ENCODE results near the gene ARID5B. TPM values are rescaled to one million over a fixed set of nuclear protein-coding genes. Genes with fewer than 3 reads are reported as not detected.

Gene ARID5B
- total RNA-seq, 1 experiment from 2014 or later, result 2.3 TPM

DNA sequence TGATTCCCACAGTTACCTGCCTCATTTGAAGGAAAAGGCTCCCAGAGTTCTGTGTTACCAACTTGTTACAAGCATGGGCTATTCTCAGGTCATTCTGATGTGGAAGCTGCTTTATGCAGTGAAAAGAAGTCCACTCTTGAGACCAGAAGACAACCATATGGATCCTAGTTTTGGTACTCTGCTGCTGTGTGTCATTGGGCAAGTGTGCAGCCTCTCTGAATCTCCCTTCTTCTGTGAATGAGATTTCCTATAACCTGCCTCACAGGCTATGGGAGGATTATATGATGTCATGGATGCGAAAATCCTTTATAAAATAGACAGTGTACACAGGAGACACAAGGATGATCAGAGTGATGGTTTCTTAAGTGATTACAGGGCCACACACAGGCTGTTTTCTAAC lies 166.1 kb downstream of the ARID5B start (continued):
- TF ChIP-seq, protein P1, sequence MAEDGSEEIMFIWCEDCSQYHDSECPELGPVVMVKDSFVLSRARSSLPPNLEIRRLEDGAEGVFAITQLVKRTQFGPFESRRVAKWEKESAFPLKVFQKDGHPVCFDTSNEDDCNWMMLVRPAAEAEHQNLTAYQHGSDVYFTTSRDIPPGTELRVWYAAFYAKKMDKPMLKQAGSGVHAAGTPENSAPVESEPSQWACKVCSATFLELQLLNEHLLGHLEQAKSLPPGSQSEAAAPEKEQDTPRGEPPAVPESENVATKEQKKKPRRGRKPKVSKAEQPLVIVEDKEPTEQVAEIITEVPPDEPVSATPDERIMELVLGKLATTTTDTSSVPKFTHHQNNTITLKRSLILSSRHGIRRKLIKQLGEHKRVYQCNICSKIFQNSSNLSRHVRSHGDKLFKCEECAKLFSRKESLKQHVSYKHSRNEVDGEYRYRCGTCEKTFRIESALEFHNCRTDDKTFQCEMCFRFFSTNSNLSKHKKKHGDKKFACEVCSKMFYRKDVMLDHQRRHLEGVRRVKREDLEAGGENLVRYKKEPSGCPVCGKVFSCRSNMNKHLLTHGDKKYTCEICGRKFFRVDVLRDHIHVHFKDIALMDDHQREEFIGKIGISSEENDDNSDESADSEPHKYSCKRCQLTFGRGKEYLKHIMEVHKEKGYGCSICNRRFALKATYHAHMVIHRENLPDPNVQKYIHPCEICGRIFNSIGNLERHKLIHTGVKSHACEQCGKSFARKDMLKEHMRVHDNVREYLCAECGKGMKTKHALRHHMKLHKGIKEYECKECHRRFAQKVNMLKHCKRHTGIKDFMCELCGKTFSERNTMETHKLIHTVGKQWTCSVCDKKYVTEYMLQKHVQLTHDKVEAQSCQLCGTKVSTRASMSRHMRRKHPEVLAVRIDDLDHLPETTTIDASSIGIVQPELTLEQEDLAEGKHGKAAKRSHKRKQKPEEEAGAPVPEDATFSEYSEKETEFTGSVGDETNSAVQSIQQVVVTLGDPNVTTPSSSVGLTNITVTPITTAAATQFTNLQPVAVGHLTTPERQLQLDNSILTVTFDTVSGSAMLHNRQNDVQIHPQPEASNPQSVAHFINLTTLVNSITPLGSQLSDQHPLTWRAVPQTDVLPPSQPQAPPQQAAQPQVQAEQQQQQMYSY (CRISPR knock-in tag; IDR thresholded peaks at IDR 0.05), result no peak
- TF ChIP-seq ETV6 (CRISPR knock-in tag; IDR thresholded peaks at IDR 0.05), result no peak

DNA sequence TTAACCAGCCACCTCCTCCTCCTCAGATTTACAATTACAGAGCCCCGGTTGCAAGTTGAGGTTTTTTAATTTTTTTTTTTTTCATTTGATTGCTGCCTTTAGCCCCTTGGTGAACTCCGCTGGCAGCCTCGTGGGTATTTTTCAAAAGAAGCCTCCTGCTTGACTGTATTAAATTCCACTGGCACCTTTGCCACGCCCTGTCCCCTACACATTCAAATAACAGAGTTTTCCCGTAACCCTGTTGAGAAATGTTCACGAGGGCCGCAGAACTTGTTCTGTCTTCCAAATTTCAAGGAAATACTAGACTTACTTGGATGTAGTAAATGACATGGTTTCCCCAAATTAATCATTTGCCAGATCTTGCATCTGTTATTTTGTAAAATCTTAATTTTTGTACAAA lies 167.0 kb downstream of the ARID5B start:
- H3K27ac Mint-ChIP-seq, result no peak overlapping the region
- CTCF ChIA-PET, result no interaction called here
- no peaks in the 10 kb centered on the region for H3K27me3 Mint-ChIP-seq (ENCODE audit: low read depth)

More for the DNA sequence above, 167.0 kb downstream of the ARID5B start:
- Mint-ChIP-seq H3K9me3 (no peaks in the 10 kb centered on the region), H3K36me3 (no peaks in the 10 kb centered on the region), H3K4me1 (peaks cover 22% of the 10 kb centered on the region), H3K4me3 (no peak overlapping the region)
- POLR2A ChIA-PET, result no interaction called here
- ATAC-seq, result no peak
- DNase-seq (ENCODE audit: low spot score), result no peak
- no peak for TF ChIP-seq MYBL2 (CRISPR knock-in tag; IDR thresholded peaks at IDR 0.05)
- TF ChIP-seq, protein P1 (CRISPR knock-in tag; IDR thresholded peaks at IDR 0.05), result no peak
- TF ChIP-seq, protein P2, sequence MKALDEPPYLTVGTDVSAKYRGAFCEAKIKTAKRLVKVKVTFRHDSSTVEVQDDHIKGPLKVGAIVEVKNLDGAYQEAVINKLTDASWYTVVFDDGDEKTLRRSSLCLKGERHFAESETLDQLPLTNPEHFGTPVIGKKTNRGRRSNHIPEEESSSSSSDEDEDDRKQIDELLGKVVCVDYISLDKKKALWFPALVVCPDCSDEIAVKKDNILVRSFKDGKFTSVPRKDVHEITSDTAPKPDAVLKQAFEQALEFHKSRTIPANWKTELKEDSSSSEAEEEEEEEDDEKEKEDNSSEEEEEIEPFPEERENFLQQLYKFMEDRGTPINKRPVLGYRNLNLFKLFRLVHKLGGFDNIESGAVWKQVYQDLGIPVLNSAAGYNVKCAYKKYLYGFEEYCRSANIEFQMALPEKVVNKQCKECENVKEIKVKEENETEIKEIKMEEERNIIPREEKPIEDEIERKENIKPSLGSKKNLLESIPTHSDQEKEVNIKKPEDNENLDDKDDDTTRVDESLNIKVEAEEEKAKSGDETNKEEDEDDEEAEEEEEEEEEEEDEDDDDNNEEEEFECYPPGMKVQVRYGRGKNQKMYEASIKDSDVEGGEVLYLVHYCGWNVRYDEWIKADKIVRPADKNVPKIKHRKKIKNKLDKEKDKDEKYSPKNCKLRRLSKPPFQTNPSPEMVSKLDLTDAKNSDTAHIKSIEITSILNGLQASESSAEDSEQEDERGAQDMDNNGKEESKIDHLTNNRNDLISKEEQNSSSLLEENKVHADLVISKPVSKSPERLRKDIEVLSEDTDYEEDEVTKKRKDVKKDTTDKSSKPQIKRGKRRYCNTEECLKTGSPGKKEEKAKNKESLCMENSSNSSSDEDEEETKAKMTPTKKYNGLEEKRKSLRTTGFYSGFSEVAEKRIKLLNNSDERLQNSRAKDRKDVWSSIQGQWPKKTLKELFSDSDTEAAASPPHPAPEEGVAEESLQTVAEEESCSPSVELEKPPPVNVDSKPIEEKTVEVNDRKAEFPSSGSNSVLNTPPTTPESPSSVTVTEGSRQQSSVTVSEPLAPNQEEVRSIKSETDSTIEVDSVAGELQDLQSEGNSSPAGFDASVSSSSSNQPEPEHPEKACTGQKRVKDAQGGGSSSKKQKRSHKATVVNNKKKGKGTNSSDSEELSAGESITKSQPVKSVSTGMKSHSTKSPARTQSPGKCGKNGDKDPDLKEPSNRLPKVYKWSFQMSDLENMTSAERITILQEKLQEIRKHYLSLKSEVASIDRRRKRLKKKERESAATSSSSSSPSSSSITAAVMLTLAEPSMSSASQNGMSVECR (CRISPR knock-in tag; IDR thresholded peaks at IDR 0.05; ENCODE audit: borderline replicate concordance), result no peak
- no peak for TF ChIP-seq ZNF121 (CRISPR knock-in tag; IDR thresholded peaks at IDR 0.05)
- TF ChIP-seq, protein P3, sequence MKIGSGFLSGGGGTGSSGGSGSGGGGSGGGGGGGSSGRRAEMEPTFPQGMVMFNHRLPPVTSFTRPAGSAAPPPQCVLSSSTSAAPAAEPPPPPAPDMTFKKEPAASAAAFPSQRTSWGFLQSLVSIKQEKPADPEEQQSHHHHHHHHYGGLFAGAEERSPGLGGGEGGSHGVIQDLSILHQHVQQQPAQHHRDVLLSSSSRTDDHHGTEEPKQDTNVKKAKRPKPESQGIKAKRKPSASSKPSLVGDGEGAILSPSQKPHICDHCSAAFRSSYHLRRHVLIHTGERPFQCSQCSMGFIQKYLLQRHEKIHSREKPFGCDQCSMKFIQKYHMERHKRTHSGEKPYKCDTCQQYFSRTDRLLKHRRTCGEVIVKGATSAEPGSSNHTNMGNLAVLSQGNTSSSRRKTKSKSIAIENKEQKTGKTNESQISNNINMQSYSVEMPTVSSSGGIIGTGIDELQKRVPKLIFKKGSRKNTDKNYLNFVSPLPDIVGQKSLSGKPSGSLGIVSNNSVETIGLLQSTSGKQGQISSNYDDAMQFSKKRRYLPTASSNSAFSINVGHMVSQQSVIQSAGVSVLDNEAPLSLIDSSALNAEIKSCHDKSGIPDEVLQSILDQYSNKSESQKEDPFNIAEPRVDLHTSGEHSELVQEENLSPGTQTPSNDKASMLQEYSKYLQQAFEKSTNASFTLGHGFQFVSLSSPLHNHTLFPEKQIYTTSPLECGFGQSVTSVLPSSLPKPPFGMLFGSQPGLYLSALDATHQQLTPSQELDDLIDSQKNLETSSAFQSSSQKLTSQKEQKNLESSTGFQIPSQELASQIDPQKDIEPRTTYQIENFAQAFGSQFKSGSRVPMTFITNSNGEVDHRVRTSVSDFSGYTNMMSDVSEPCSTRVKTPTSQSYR (CRISPR knock-in tag; IDR thresholded peaks at IDR 0.05), result no peak
- TF ChIP-seq, protein P4, sequence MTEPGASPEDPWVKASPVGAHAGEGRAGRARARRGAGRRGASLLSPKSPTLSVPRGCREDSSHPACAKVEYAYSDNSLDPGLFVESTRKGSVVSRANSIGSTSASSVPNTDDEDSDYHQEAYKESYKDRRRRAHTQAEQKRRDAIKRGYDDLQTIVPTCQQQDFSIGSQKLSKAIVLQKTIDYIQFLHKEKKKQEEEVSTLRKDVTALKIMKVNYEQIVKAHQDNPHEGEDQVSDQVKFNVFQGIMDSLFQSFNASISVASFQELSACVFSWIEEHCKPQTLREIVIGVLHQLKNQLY (CRISPR knock-in tag; IDR thresholded peaks at IDR 0.05), result no peak
- no peak for TF ChIP-seq TEAD4 (CRISPR knock-in tag; IDR thresholded peaks at IDR 0.05)
- TF ChIP-seq, protein P5, sequence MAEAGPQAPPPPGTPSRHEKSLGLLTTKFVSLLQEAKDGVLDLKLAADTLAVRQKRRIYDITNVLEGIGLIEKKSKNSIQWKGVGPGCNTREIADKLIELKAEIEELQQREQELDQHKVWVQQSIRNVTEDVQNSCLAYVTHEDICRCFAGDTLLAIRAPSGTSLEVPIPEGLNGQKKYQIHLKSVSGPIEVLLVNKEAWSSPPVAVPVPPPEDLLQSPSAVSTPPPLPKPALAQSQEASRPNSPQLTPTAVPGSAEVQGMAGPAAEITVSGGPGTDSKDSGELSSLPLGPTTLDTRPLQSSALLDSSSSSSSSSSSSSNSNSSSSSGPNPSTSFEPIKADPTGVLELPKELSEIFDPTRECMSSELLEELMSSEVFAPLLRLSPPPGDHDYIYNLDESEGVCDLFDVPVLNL (CRISPR knock-in tag; IDR thresholded peaks at IDR 0.05; ENCODE audit: borderline replicate concordance, low read depth), result no peak
- TF ChIP-seq, protein P6, sequence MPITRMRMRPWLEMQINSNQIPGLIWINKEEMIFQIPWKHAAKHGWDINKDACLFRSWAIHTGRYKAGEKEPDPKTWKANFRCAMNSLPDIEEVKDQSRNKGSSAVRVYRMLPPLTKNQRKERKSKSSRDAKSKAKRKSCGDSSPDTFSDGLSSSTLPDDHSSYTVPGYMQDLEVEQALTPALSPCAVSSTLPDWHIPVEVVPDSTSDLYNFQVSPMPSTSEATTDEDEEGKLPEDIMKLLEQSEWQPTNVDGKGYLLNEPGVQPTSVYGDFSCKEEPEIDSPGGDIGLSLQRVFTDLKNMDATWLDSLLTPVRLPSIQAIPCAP (CRISPR knock-in tag; IDR thresholded peaks at IDR 0.05), result no peak
- no peak for TF ChIP-seq IRF2 (CRISPR knock-in tag; IDR thresholded peaks at IDR 0.05; ENCODE audit: borderline replicate concordance, low read depth)
- no peak for TF ChIP-seq NFYB (CRISPR knock-in tag; conservative IDR thresholded peaks at IDR 0.05; ENCODE audit: low read depth)
- TF ChIP-seq ETV6 (CRISPR knock-in tag; IDR thresholded peaks at IDR 0.05), result no peak

Data from WTC11 (cell line).